WTC11 (cell line): Measurements from ENCODE around the gene DNAJB9. TPM values are rescaled to one million over a fixed set of nuclear protein-coding genes. Genes with fewer than 3 reads are reported as not detected.

Experiments
- ATAC-seq: fragments of 200-7000 bp; cut with Tn5 transposase; 2 replicates; pipeline ENCODE4 v1.10.0; 2021; ENCODE audit warnings: mild to moderate bottlenecking, moderate library complexity
- CTCF ChIA-PET: fragments of 300-600 bp; sonication (Branson Sonifier 250); formaldehyde crosslinking; loops from one replicate; lab custom pipeline; 2021; ENCODE audit warnings: antibody characterized with exemption; lab: Charles Lee
- POLR2A ChIA-PET: fragments of 350-600 bp; sonication (Branson Sonifier 250); formaldehyde crosslinking; loops from one replicate; lab custom pipeline; 2021; ENCODE audit warnings: antibody characterized with exemption; lab: Charles Lee
- DNase-seq: peaks from one replicate; pipeline ENCODE4 v3.0.0; 2021; ENCODE audit warnings: low spot score
- H3K27ac Mint-ChIP-seq: 2 replicates; pipeline ENCODE4 v1.8.0; 2021; ENCODE audit warnings: mixed read lengths
- H3K27me3 Mint-ChIP-seq: 2 replicates; pipeline ENCODE4 v1.8.0; 2021; ENCODE audit warnings: low read depth, mild to moderate bottlenecking, moderate library complexity, mixed read lengths
- H3K36me3 Mint-ChIP-seq: 2 replicates; pipeline ENCODE4 v1.8.0; 2021; ENCODE audit warnings: mixed read lengths
- H3K4me1 Mint-ChIP-seq: 2 replicates; pipeline ENCODE4 v1.8.0; 2022; ENCODE audit warnings: mixed read lengths
- H3K4me3 Mint-ChIP-seq: 2 replicates; pipeline ENCODE4 v1.8.0; 2021; ENCODE audit warnings: mild to moderate bottlenecking, moderate library complexity, mixed read lengths
- H3K9me3 Mint-ChIP-seq: 2 replicates; pipeline ENCODE4 v1.8.0; 2021; ENCODE audit warnings: mixed read lengths
- AFF4 ChIP-seq: sonication (generic); formaldehyde crosslinking; IDR thresholded peaks from 2 replicates; pipeline ENCODE4 v1.8.1; 2023; ENCODE audit warnings: mild to moderate bottlenecking, missing genetic modification reagents, borderline replicate concordance
- EMX1 ChIP-seq: fragments of 250-450 bp; sonication (Bioruptor Pico); IDR thresholded peaks from 2 replicates; pipeline ENCODE4 v1.8.0; 2021; ENCODE audit warnings: mild to moderate bottlenecking
- FOXJ3 ChIP-seq: sonication (generic); formaldehyde crosslinking; IDR thresholded peaks from 2 replicates; pipeline ENCODE4 v1.9.0; 2021; ENCODE audit warnings: missing genetic modification reagents, mild to moderate bottlenecking, borderline replicate concordance
- GTF2I ChIP-seq: fragments of 250-450 bp; sonication (Bioruptor Pico); conservative IDR thresholded peaks from 2 replicates; pipeline ENCODE4 v1.4.0; 2021; ENCODE audit warnings: mild to moderate bottlenecking
- HMGA2 ChIP-seq: fragments of 250-450 bp; sonication (Bioruptor Pico); IDR thresholded peaks from 2 replicates; pipeline ENCODE4 v1.4.0; 2021; ENCODE audit warnings: mild to moderate bottlenecking, moderate library complexity
- HMGXB4 ChIP-seq: sonication (generic); formaldehyde crosslinking; IDR thresholded peaks from 2 replicates; pipeline ENCODE4 v1.8.1; 2023; ENCODE audit warnings: mild to moderate bottlenecking, moderate library complexity, missing genetic modification reagents
- NFATC4 ChIP-seq: fragments of 250-450 bp; sonication (Bioruptor Pico); IDR thresholded peaks from 2 replicates; pipeline ENCODE4 v1.9.0; 2021; ENCODE audit warnings: mild to moderate bottlenecking
- NR2C2 ChIP-seq: sonication (generic); formaldehyde crosslinking; IDR thresholded peaks from 2 replicates; pipeline ENCODE4 v1.8.0; 2022; ENCODE audit warnings: mild to moderate bottlenecking, missing genetic modification reagents
- PRDM15 ChIP-seq: sonication (generic); formaldehyde crosslinking; IDR thresholded peaks from 2 replicates; pipeline ENCODE4 v1.8.0; 2022; ENCODE audit warnings: missing genetic modification reagents
- PREB ChIP-seq: sonication (generic); formaldehyde crosslinking; IDR thresholded peaks from 2 replicates; pipeline ENCODE4 v1.8.1; 2022; ENCODE audit warnings: mild to moderate bottlenecking, missing genetic modification reagents, moderate library complexity, borderline replicate concordance
- PRRX2 ChIP-seq: fragments of 250-450 bp; sonication (Bioruptor Pico); IDR thresholded peaks from 2 replicates; pipeline ENCODE4 v1.8.0; 2021; ENCODE audit warnings: mild to moderate bottlenecking
- RORB ChIP-seq: fragments of 250-450 bp; sonication (Bioruptor Pico); IDR thresholded peaks from 2 replicates; pipeline ENCODE4 v1.9.0; 2021; ENCODE audit warnings: mild to moderate bottlenecking
- ZBTB43 ChIP-seq: sonication (generic); formaldehyde crosslinking; IDR thresholded peaks from 2 replicates; pipeline ENCODE4 v1.8.1; 2023; ENCODE audit warnings: mild to moderate bottlenecking, missing genetic modification reagents
- ZNF416 ChIP-seq: fragments of 250-450 bp; sonication (Bioruptor Pico); IDR thresholded peaks from 2 replicates; pipeline ENCODE4 v1.9.0; 2021; ENCODE audit warnings: mild to moderate bottlenecking, inconsistent platforms
- ZNF512 ChIP-seq: sonication (generic); formaldehyde crosslinking; IDR thresholded peaks from 2 replicates; pipeline ENCODE4 v1.8.1; 2022; ENCODE audit warnings: missing genetic modification reagents, borderline replicate concordance
- total RNA-seq: library from RNA; stranded (reverse); gene quantifications from 3 replicates; pipeline ENCODE4 v1.2.3, GENCODE V29; 2021

The DNAJB9 gene
- total RNA-seq, 1 experiment from 2014 or later, result 6.6 TPM

- no peaks in the 10 kb centered on the region for H3K9me3 Mint-ChIP-seq
- ATAC-seq (no peak), DNase-seq (no peak)
- peaks cover 17% of the 10 kb centered on the region for H3K4me1 Mint-ChIP-seq
- no peak overlapping the region for H3K27ac Mint-ChIP-seq
- POLR2A ChIA-PET, result no interaction called here
- no peak overlapping the region for H3K4me3 Mint-ChIP-seq
- no peak for TF ChIP-seq PREB (CRISPR knock-in tag)
- no peak for TF ChIP-seq PRDM15 (CRISPR knock-in tag)
- no peak for TF ChIP-seq NFATC4 (CRISPR knock-in tag)
- no peak for TF ChIP-seq NR2C2 (CRISPR knock-in tag)
- TF ChIP-seq HMGA2 (CRISPR knock-in tag), result no peak
- no peak for TF ChIP-seq HMGXB4
- CTCF ChIA-PET, result no interaction called here
- H3K36me3 Mint-ChIP-seq, result no peaks in the 10 kb centered on the region
- peaks cover 6% of the 10 kb centered on the region for H3K27me3 Mint-ChIP-seq
These were observed 20.2 kb downstream of the DNAJB9 start for GRCh38 chr7:108589874-108590273.

- Mint-ChIP-seq H3K27me3 (peaks cover 6% of the 10 kb centered on the region), H3K27ac (no peak overlapping the region), H3K4me3 (no peak overlapping the region), H3K36me3 (no peaks in the 10 kb centered on the region), H3K4me1 (peaks cover 17% of the 10 kb centered on the region), H3K9me3 (0 out of 2 replicates have a peak, but pooled peaks cover under 1% of the 10 kb centered on the region)
- DNase-seq (no peak), ATAC-seq (no peak)
- POLR2A ChIA-PET, result no interaction called here
- CTCF ChIA-PET, result no interaction called here
- TF ChIP-seq ZBTB43 (CRISPR knock-in tag) (no peak), ZNF416 (CRISPR knock-in tag) (no peak), FOXJ3 (no peak), EMX1 (no peak), ZNF512 (CRISPR knock-in tag) (no peak), AFF4 (CRISPR knock-in tag) (no peak), GTF2I (CRISPR knock-in tag) (no peak), PRRX2 (no peak), RORB (CRISPR knock-in tag) (no peak)
These were observed 20.9 kb downstream of the DNAJB9 start for GRCh38 chr7:108590606-108591005.
